Neural cell (in vitro differentiated cells): ENCODE results near the gene ANAPC2. TPM values are rescaled to one million over a fixed set of nuclear protein-coding genes. Genes with fewer than 3 reads are reported as not detected.

ENCODE experiments used
- H2AFZ ChIP-seq: fragments of 200-600, 300-800 bp; sonication (generic), shearing (Covaris generic); 2 replicates; pipeline ENCODE4 v1.6.0; 2014; ENCODE audit warnings: low read depth, mild to moderate bottlenecking, antibody characterized with exemption, low read length, moderate library complexity
- H3F3A ChIP-seq: fragments of 200-600 bp; shearing (Covaris generic); 2 replicates; pipeline ENCODE4 v1.6.1; 2016; ENCODE audit warnings: mild to moderate bottlenecking, moderate library complexity, mixed read lengths, antibody characterized with exemption, low read length; ENCODE audit not compliant: insufficient read depth, poor library complexity, severe bottlenecking
- H3K27ac ChIP-seq: fragments of 200-600, 300-800 bp; sonication (generic), shearing (Covaris generic); 2 replicates; pipeline ENCODE4 v1.5.1; 2014; ENCODE audit warnings: mild to moderate bottlenecking, low read length, moderate library complexity
- H3K27me3 ChIP-seq: fragments of 300-800, 200-600 bp; sonication (generic), shearing (Covaris generic); 2 replicates; pipeline ENCODE4 v1.6.0; 2014; ENCODE audit warnings: mild to moderate bottlenecking, low read depth, low read length, moderate library complexity; ENCODE audit not compliant: insufficient read depth
- H3K36me3 ChIP-seq: fragments of 300-800, 200-600 bp; sonication (generic), shearing (Covaris generic); 2 replicates; pipeline ENCODE4 v1.5.1; 2014; ENCODE audit warnings: mild to moderate bottlenecking, antibody characterized with exemption, low read length, moderate library complexity; ENCODE audit not compliant: insufficient read depth
- H3K4me2 ChIP-seq: fragments of 300-800, 200-600 bp; sonication (generic), shearing (Covaris generic); 2 replicates; pipeline ENCODE4 v1.6.0; 2014; ENCODE audit warnings: mild to moderate bottlenecking, low read length
- H3K4me3 ChIP-seq: fragments of 300-800, 200-600 bp; sonication (generic), shearing (Covaris generic); 2 replicates; pipeline ENCODE4 v1.5.1; 2014; ENCODE audit warnings: mild to moderate bottlenecking, low read length, moderate library complexity
- H3K79me2 ChIP-seq: fragments of 200-600 bp; shearing (Covaris generic); replicated peaks from 2 replicates; pipeline ENCODE4 v1.6.0; 2014; ENCODE audit warnings: mild to moderate bottlenecking, low read length, moderate library complexity; ENCODE audit not compliant: insufficient read depth
- H3K9ac ChIP-seq: fragments of 300-800, 200-600 bp; sonication (generic), shearing (Covaris generic); 2 replicates; pipeline ENCODE4 v1.6.1; 2016; ENCODE audit warnings: mild to moderate bottlenecking, low read length, mixed read lengths
- H3K9me2 ChIP-seq: fragments of 200-600 bp; shearing (Covaris generic); 2 replicates; pipeline ENCODE4 v1.6.1; 2016; ENCODE audit warnings: mild to moderate bottlenecking, low read length, mixed read lengths; ENCODE audit not compliant: insufficient read depth
- H3K9me3 ChIP-seq: fragments of 200-600, 300-800 bp; sonication (generic), shearing (Covaris generic); 2 replicates; pipeline ENCODE4 v1.6.1; 2016; ENCODE audit warnings: mild to moderate bottlenecking, mixed run types, low read length, moderate library complexity, mixed read lengths
- H4K20me1 ChIP-seq: fragments of 200-600 bp; shearing (Covaris generic); 2 replicates; pipeline ENCODE4 v1.6.1; 2016; ENCODE audit warnings: mild to moderate bottlenecking, mixed run types; ENCODE audit not compliant: insufficient read depth
- CTCF ChIP-seq: fragments of 450-650 bp; IDR thresholded peaks from 2 replicates; pipeline ENCODE4 v1.5.1; 2014; ENCODE audit warnings: antibody characterized with exemption, mild to moderate bottlenecking, moderate library complexity; ENCODE audit not compliant: poor library complexity, severe bottlenecking
- EP300 ChIP-seq: fragments of 450-650 bp; conservative IDR thresholded peaks from 2 replicates; pipeline ENCODE4 v1.6.1; 2014; ENCODE audit warnings: antibody characterized with exemption, mild to moderate bottlenecking, moderate library complexity; ENCODE audit not compliant: poor library complexity, severe bottlenecking
- EZH2 ChIP-seq: fragments of 200-600, 300-800 bp; shearing (Covaris generic), sonication (generic); IDR thresholded peaks from 2 replicates; pipeline ENCODE4 v1.6.1; 2014; ENCODE audit warnings: antibody characterized with exemption, low read length, borderline replicate concordance, mild to moderate bottlenecking; ENCODE audit not compliant: insufficient read depth, poor library complexity, severe bottlenecking
- MXI1 ChIP-seq: fragments of 450-650 bp; conservative IDR thresholded peaks from 2 replicates; pipeline ENCODE4 v1.6.1; 2014; ENCODE audit warnings: antibody characterized with exemption, mild to moderate bottlenecking; ENCODE audit not compliant: poor library complexity, severe bottlenecking
- POLR2AphosphoS5 ChIP-seq: IDR thresholded peaks from 2 replicates; pipeline ENCODE4 v1.6.1; 2012
- RAD21 ChIP-seq: fragments of 450-650 bp; conservative IDR thresholded peaks from 2 replicates; pipeline ENCODE4 v1.6.1; 2014; ENCODE audit warnings: antibody characterized with exemption, mild to moderate bottlenecking, moderate library complexity
- REST ChIP-seq: IDR thresholded peaks from 2 replicates; pipeline ENCODE4 v1.6.1; 2012; ENCODE audit warnings: borderline replicate concordance
- SMC3 ChIP-seq: fragments of 450-650 bp; conservative IDR thresholded peaks from 2 replicates; pipeline ENCODE4 v1.6.1; 2014; ENCODE audit warnings: antibody characterized with exemption, mild to moderate bottlenecking, moderate library complexity; ENCODE audit not compliant: poor library complexity
- TAF1 ChIP-seq: IDR thresholded peaks from 2 replicates; pipeline ENCODE4 v1.6.1; 2012; ENCODE audit warnings: low read depth
- polyA plus RNA-seq: library from polyadenylated mRNA; depleted of rRNA; stranded (reverse); fragments of >200 nt; gene quantifications from 2 replicates; pipeline ENCODE4 v1.2.3, GENCODE V29; 2014

ANAPC2 gene
- polyA plus RNA-seq, 1 donor from 2014 or later, result 38.1 TPM

- peaks cover 55% of the 10 kb centered on the region for H3K27me3 ChIP-seq
- H3K36me3 ChIP-seq, result no peaks in the 10 kb centered on the region
- no peak overlapping the region for H2AFZ ChIP-seq
- H3K4me2 ChIP-seq, result no peak overlapping the region
- H4K20me1 ChIP-seq, result no peaks in the 10 kb centered on the region
- no peaks in the 10 kb centered on the region for H3K9me3 ChIP-seq
- TF ChIP-seq MXI1, result no peak
- TF ChIP-seq EP300, result no peak
- no peak for TF ChIP-seq RAD21
- no peak for TF ChIP-seq REST
- TF ChIP-seq TAF1, result no peak
- no peak for TF ChIP-seq POLR2AphosphoS5
- TF ChIP-seq EZH2, result no peak
- no peak overlapping the region for H3K4me3 ChIP-seq
- no peak overlapping the region for H3K27ac ChIP-seq
- H3F3A ChIP-seq, result no peaks in the 10 kb centered on the region
- H3K9ac ChIP-seq, result no peak overlapping the region
- H3K9me2 ChIP-seq, result no peaks in the 10 kb centered on the region
- H3K79me2 ChIP-seq, result no peaks in the 10 kb centered on the region
Measured at GRCh38 chr9:137143459-137143858, 44.9 kb downstream of the ANAPC2 start.

GRCh38 chr9:137141976-137142936, 46.1 kb downstream of the ANAPC2 start:
- TF ChIP-seq EP300, result no peak
- no peak for TF ChIP-seq POLR2AphosphoS5
- TF ChIP-seq REST, result no peak
- TF ChIP-seq CTCF, result no peak
- TF ChIP-seq MXI1, result no peak
- no peak for TF ChIP-seq SMC3
- no peak for TF ChIP-seq EZH2
- TF ChIP-seq TAF1, result no peak
- no peak for TF ChIP-seq RAD21
- H3K4me2 ChIP-seq, result no peak overlapping the region
- H3K79me2 ChIP-seq, result no peaks in the 10 kb centered on the region
- H3K4me3 ChIP-seq, result no peak overlapping the region
- no peak overlapping the region for H3K27ac ChIP-seq
- H3K9ac ChIP-seq, result no peak overlapping the region
- H3K9me2 ChIP-seq, result no peaks in the 10 kb centered on the region
- H2AFZ ChIP-seq, result no peak overlapping the region
- peaks cover 65% of the 10 kb centered on the region for H3K27me3 ChIP-seq
- H3F3A ChIP-seq, result no peaks in the 10 kb centered on the region
- H4K20me1 ChIP-seq, result no peaks in the 10 kb centered on the region
- no peaks in the 10 kb centered on the region for H3K9me3 ChIP-seq
- no peaks in the 10 kb centered on the region for H3K36me3 ChIP-seq
